ENCODE measurements around the gene WDR46. TPM values are rescaled to one million over a fixed set of nuclear protein-coding genes. Genes with fewer than 3 reads are reported as not detected.
"Not testable (repeated sequence)": the region's sequence is repeated elsewhere in the genome, so short reads cannot be mapped to it uniquely, and the experiment has no call there.

The WDR46 gene
- total RNA-seq, 1 experiment from 2014 or later = 109 TPM

DNA sequence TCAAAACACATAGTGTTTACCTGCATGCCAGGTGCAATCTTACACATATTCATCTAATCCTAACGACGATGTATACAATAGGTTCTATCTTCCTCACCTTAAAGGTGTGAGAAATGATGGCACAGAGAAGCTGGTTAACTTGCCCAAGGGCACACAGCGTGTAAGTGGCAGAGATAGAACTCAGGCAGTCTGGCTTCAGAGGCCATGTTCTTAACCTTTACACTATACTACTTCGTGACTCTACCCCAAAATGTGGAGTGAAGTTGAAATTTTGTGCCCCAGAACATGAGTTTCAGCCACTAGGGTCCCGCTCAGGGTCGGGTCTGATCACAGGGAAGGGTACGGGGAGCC, 17.9 kb downstream of the WDR46 start:
- no peak for DNase-seq (ENCODE audit: low read depth)

DNA sequence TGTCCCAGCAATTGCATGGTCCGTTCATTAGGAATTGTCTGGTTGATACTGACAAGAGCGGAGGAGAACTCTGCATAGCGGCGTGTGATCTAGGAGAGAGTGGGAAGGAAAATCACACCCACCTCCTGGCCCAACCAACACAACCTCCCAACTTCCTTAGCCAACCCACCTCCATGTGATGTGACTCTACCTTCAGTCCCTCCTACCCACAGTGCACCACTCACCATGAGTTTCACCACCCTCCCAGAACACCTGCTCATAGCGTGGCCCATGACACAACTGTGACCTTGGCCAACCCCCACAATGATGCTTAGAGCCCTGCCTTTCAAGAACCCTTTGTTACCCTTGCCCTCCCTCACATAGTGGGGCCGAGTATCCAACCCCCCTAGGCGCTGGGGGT, 25.0 kb downstream of the WDR46 start:
- no peak for DNase-seq (ENCODE audit: low read depth)

DNA sequence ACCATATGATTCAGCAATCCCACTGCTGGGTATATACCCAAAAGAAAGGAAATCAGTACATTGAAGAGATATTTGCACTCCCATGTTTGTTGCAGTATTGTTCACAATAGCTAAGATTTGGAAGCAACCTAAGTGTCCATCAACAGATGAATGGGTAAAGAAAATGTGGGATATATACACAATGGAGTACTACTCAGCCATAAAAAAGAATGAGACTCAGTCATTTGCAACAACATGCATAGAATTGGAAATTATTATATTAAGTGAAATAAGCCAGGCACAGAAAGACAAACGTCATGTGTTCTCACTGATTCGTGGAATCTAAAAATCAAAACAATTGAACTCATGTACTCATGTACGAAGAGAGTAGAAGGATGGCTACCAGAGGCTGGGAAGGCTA, 26.5 kb downstream of the WDR46 start:
- not testable (repeated sequence) for DNase-seq (ENCODE audit: low read depth)

DNA sequence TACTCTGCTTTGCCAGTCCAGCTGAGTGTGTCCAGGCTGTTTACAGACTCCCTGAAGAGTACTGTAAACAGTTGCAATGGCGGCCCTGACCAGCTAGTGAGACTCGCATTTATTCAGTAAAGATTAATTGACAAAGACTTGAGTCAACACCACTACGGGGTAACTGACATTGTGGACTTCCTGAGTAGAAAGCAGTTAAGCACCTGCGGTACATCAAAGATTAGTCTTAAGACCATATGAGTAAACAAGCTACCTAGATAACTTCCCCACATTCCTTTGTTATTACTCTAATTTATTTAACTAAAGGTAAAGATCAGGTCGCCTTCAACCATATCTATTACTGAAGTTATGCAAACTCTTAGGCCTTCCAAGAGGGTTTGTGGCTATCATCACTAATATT, 30.0 kb downstream of the WDR46 start:
- DNase-seq (ENCODE audit: low read depth) = no peak

DNA sequence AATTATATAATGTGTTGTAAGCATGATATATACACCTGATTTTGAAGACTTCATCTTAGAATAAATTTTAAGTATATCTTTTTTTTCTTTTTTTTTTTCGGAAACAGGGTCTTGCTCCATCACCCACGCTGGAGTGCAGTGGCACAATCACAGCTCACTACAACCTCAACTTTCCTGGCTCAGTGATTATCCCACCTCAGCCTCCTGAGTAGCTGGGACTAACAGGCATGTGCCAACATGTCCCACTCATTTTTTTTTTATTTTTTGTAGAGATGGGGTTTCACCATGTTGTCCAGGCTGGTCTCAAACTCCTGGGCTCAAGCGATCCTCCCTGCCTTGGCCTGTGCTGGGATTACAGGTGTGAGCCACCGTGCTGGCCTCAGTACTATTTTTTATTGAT, 34.4 kb downstream of the WDR46 start:
- DNase-seq (ENCODE audit: low read depth) = no peak

DNA sequence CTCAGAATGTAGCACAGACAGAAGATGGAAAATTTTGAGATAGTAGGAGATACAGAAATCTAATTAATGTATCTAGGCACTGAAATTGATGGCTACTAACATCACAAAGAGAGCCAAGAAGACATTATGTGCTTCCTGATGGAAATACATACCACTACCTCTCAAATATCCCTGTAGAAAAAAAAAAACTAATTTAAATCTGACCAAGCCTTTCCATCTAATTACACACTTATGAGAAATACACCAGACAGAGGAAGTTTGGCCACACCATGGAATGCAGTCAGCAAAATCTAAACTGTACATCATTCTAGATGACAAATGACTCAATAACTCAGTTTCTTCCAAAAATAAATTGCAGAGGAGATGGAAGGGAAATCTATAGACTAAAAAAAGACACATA, 36.3 kb downstream of the WDR46 start:
- peak; percentile 30 for DNase-seq (ENCODE audit: low read depth)

DNA sequence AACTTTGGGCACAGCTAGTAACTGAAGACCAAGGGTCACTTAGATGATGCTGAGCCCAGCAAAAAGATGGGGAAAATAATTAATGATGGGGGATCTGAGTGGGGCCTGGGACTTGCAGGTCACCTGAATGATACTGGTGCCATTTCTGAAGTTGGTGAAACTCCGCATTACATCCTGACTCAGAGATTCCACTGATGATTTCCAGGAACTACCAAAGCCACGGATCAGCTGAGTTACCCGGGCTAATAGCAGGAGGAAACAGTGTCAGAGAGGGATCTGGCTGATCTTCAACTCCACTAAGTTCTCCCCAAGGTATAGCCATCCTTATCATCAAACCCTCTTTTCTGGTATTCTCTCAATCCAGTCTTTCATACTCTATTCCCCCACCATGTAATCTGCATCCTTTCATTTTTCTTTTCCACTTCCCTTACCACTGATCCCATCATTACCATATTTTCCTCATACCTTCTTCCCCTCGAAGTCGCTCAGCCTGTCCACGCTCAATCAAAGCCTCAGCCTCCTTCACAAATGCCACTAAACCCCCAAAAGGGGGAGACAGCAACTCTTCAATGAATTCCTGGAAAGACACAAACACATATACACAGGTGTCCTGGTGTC, 37.5 kb downstream of the WDR46 start:
- DNase-seq (ENCODE audit: low read depth) = peak; percentile 18

DNA sequence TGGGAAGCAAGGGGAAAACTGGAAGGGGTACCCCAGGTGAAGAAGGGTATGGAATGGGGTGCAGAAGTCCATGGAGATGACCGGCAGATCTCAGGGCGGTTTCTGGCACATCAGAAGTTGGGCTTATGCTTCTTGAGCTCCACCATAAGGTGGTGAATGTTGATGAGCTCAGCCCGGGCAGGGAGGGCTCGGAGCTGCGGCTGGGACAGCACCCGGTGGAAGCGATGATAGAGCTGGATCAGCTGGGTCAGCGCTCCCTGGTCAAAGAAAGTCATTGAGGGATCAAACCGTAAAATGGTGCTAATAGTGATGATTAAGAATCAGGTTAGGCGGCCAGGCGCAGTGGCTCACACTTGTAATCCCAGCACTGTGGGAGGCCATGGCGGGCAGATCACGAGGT, 38.3 kb downstream of the WDR46 start:
- no peak for DNase-seq (ENCODE audit: low read depth)

DNA sequence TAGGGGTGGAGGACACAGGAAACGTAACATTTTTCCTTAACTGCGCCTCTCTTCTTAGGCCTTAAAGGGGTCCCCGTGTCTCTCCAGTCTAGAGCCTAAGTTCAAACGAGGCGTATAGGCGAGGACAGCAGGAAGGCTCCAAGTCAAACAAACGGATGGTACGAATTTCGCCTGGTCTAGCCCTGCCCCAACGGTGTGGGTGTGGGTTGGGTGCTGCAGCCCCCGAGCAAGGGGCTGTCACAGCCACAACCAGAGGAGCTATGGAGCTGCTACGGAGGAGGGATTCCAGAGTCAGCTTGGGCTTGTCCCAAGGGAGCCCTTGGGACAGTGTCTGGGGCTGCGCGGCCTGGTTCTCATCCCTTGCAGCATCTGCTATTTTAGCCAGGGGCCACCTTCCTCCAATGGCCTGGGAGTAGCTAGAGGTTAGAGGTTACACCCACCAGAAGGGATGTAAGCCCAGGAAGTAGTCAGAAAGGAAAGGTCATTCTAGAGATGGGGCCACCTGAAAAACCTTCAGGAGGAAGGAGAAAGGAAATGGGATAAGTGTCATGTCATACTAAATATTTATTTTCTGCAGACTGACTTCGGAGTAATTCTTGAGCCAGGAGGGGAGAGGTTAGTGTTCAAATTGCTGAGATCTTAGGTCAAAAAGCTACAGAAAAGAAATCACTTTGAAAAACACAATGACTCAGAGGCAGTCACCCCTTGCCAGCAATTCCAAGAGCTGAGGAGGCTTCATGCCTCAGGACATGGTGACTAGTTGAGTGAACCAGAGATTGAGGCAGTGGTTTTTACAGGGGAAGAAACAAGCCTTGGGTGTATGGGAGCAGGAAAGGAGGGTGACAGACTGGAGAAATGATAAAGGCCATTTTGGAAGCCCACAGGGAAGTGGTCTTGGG, 39.1 kb downstream of the WDR46 start:
- DNase-seq (ENCODE audit: low read depth) = peak; percentile 95

DNA sequence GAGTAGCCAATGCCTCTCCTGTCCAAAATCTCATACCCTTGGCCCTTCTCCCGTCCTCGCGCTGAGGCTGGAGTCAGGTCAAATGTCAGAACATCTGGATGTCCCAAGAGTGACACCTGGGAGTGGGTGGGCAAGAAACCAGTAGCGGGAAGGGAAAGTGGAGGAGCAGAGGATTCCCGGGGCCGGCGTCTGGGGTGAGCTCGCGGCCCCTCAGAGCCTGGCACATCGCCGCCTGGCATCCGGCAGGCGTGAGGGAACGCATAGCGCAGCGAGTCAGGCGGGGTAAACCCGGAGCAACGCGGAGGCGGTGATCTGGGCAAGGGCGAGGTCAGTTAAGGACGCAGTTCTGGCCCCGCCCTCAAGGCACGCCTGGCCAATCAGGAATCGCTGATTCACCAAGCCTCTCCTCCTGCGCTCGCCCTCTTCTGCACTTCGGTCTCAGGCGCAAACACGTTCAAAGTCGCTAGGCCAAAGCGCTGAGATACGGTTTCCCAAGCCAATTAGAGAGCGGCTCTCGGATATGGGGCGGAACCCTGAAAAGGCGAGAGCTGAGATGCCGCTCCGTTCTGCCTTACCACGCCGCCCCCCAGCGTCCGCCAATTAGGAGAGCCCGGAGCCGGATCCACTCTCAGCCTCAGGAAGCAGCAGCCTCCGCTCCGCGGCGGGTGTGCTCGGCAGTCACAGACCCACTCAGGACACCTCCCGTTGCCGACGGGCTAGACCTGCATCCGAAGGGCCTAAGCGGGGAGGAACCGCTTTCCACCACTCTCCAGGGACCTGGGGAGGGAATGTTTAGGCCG, 39.9 kb downstream of the WDR46 start:
- DNase-seq (ENCODE audit: low read depth) = peak; percentile 100

DNA sequence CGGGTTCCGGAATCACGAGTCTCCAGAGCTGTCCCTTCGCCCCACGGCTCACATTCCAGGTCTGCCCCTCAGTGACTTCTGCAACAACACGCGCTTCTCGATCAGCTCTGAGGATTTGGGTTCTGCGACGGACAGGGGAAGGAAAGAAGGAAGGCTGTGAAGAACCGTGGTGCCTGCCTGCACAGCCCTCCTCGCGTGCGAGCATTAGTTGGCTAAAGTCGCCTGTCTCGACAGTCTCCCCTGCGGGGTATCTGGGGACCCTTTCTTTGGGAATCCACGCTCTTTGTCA, 40.5 kb downstream of the WDR46 start:
- peak; percentile 57 for DNase-seq (ENCODE audit: low read depth)

DNA sequence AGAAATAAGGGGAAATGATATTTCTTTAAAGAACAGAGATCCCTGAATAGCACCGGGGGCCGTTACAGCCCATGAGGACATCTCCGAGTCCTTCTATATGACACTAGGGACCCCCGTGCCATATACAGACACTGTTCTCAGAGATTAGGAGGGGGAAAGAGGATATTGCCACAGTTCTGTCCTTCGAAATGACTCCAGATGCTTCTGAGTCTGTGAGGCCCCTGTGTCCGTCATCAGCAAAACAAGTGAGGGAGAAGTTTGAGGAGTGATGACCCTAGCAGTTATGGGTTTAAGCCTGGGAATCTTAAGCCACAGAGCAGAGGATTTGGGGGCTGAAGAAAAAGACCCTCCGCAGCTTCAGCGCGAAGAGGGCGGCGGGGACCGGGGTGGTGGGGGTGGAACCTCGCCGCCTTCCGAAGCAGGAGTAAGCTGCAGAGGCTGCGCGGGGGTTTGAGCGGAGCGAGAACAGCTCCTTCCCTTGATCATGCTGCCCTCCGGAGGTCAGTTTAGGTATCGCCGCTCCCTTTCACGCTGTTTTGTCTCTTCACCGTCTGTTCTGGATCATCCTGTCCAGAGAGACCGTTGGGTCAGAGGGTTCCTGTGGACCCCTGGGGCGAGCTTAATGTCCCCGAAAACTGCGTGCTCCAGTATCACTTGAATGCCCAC, 40.9 kb downstream of the WDR46 start:
- peak; percentile 81 for DNase-seq (ENCODE audit: low read depth)

DNA sequence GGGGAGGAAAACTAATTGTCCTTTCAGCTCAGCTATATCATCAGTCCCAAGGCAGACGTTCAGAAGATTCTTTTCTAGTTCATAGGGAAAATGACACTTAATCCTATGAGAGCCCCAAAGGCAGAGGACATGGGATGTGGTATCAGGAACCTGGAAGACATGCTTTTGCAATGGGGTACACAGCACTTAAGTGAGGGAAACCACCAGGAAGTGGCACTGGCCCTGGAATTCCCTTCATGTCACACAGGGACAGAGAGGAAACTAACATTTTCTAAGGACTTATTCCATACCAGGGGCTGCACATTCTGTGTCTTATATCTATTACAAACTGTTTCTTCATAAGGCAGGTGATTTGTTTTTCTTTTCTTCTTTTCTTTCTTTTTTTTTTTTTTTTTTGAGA, 45.6 kb downstream of the WDR46 start:
- DNase-seq (ENCODE audit: low read depth) = no peak

DNA sequence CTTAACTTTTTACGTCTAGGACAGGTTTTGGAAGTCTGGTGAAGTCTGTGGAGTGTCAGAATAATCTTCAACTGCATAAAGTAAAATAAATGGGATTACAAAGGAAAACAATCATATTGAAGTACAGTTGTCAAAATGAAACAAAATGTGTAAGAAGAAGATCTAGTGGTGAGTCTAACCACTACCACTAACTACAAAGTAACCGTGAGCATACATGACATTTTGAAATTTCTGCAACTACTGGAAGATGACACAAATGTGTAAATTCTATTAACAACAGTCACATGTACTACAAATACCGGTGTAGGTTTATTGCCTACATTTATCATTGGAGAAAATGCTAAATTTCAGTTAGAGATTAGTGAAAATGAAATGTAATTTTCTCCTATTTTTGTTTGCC, 47.1 kb downstream of the WDR46 start:
- no peak for DNase-seq (ENCODE audit: low read depth)

DNA sequence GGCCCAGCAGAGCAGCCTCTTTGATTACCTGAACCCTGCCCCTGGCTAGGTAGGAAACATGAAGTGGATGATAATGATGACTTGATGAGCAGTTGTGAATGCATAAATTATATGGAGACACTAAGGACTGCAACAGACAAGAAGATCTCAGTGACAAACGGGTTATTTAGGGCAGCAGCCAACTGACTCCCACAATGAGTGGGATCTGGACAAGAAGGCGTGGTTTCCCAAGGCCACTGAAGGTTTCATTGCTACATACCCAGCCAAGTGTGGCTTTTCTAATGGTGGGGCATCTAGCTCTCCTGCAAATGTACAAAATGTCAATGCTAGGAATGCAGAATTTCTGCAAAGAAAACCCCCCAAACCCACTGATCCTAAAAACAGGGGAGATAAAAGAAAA, 51.3 kb downstream of the WDR46 start:
- DNase-seq (ENCODE audit: low read depth) = no peak

DNA sequence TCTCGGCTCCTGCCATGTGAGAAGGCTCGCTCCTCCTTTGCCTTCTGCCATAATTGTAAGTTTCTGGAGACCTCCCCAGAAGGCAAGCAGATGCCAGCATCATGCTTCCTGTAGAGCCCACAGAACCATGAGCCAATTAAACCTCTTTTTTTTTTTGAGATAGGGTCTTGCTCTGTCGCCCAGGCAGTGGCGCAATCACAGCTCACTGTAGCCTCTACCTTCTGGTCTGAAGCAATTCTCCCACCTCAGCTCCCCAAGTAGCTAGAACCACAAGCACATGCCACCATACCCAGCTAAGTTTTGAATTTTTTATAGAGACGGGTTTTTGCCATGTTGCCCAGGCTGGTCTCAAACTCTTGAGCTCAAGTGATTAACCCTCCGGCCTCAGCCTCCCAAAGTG, 52.2 kb downstream of the WDR46 start:
- DNase-seq (ENCODE audit: low read depth) = no peak

DNA sequence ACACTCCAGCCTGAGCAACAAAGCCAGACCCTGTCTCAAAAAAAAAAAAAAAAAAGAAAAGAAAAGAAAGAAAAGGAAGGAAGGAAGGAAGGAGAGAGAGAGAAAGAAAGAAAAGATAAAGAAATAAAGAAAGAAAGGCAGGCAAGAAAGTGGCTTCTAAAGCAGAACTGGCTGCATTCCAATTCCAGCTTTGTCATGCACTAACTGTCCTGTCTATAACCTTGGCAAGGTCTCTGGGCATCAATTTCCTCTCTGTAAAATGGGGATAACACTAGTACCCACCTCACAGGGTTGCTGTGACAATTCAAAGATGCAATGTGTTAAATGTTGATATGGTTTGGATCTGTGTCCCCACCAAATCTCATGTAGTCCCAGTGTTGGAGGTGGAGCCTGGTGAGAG, 52.7 kb downstream of the WDR46 start:
- no peak for DNase-seq (ENCODE audit: low read depth)

DNA sequence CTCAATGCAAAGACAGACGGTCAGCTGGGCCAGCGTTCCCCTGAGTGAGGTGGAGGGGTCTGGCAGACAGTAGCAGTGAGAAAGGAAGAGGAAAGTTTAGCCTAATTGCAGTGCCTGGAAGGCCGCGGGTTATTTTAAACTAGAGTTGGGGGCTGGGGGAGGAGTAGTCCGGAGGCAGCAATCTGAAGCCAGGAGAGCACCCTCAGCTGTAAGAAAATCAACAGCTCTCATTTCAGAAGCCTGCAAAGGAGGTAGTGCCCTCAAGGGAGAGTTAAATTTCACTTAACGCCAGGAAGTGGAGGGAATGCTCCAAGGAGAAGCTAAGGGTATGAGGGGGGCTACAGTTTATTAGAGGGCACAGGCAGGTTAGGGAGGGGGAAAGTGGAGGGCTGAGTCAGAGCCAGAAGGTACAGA, 53.8 kb downstream of the WDR46 start:
- DNase-seq (ENCODE audit: low read depth) = no peak

All from RPMI7951 (cell line).